Testis (tissue), 3 donors: ENCODE data around the gene GNG3. TPM values are rescaled to one million over a fixed set of nuclear protein-coding genes. Genes with fewer than 3 reads are reported as not detected.
"Not testable (repeated sequence)": the region's sequence is repeated elsewhere in the genome, so short reads cannot be mapped to it uniquely, and the experiment has no call there.

ENCODE experiments used
- DNase-seq: peaks from one replicate; pipeline ENCODE4 v3.0.0-alpha.2; 2019
- H3K27ac ChIP-seq, 2 donors: fragments of 200-600 bp; sonication (generic); one replicate each; pipeline ENCODE4 v1.5.1; 2019
- H3K27me3 ChIP-seq: fragments of 200-600 bp; sonication (generic); one replicate; pipeline ENCODE4 v1.5.1; 2019
- H3K36me3 ChIP-seq: fragments of 200-600 bp; sonication (generic); one replicate; pipeline ENCODE4 v1.5.1; 2017; ENCODE audit warnings: low read depth; ENCODE audit errors: missing control alignments
- H3K4me1 ChIP-seq: fragments of 200-600 bp; sonication (generic); one replicate; pipeline ENCODE4 v1.5.1; 2019
- H3K4me3 ChIP-seq, 2 donors: fragments of 200-600 bp; sonication (generic); one replicate each; pipeline ENCODE4 v1.5.1; 2017 to 2019
- H3K9me3 ChIP-seq: fragments of 200-600 bp; sonication (generic); one replicate; pipeline ENCODE4 v1.5.1; 2017
- POLR2A ChIP-seq: fragments of 450-650 bp; IDR thresholded peaks from one replicate; pipeline ENCODE4 v1.6.1; 2017; ENCODE audit warnings: antibody characterized with exemption, mild to moderate bottlenecking, moderate library complexity
- WGBS, 2 donors: methylation state at CpG; one replicate each; pipeline ENCODE4 v1.1.5; 2018; 5-methylcytosine and 5-hydroxymethylcytosine counted together
- intact Hi-C: fragments of 100-400 bp; cut with DNase I; formaldehyde crosslinking; loops from one replicate; pipeline ENCODE4 v1.15.1; 2023; ENCODE audit warnings: low total_unique reads
- polyA plus RNA-seq: library from polyadenylated mRNA; stranded (reverse); fragments of 350-450 nt; fragmentation: Illumina TruSeq; extraction: RNeasy Lipid Tissue Mini Kit (QIAGEN cat#74804); gene quantifications from one replicate; pipeline ENCODE4 v1.2.3, GENCODE V29; 2014; ENCODE audit warnings: low read depth, low replicate concordance; ENCODE audit not compliant: insufficient read depth
- total RNA-seq, 2 donors: library from RNA; depleted of rRNA; stranded (reverse); fragments of >200 nt; gene quantifications; one replicate each; pipeline ENCODE4 v1.2.3, GENCODE V29; 2016
- TF ChIP-seq, protein P1 (sequence below), 3 experiments: fragments of 450-650 bp in 2 of 3; fragments of 200-600 bp in 1 of 3; sonication (generic) in 1 of 3; IDR thresholded peaks; one replicate each; pipeline ENCODE4 v1.5.1; 2016 to 2019; ENCODE audit warnings: antibody characterized with exemption in 3 of 3, mild to moderate bottlenecking in 2 of 3, moderate library complexity in 1 of 3

The GNG3 gene
- total and polyA plus RNA-seq, 3 donors from 2014 or later = 2.0 to 11.1 (median 4.5) TPM

DNA sequence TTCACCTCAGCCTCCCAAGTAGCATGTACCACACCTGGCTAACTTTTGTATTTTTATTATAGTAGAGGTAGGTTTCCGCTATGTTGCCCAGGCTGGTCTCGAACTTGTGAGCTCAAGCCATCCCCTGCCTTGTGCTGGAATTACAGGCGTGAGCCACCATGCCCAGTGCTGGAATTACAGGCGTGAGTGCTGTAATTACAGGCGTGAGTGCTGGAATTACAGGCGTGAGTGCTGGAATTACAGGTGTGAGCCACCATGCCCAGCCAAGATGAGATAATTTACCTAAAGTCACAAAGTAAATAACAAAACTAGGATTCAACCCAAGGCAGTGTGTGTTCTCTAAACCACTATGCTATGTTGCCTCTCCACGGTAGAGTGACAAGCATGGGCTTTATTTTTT lies 25.0 kb upstream of the GNG3 start:
- Histone ChIP-seq H3K4me1 (peaks cover 16% of the 10 kb centered on the region), H3K9me3 (no peaks in the 10 kb centered on the region), H3K4me3 (no peak overlapping the region), H3K36me3 (no peaks in the 10 kb centered on the region), H3K27ac (no peak overlapping the region), H3K27me3 (no peaks in the 10 kb centered on the region)
- intact Hi-C loops = no loop called here
- WGBS, 2 donors = 91 to 93% methylated on average over 7 of the region's 7 CpGs
- TF ChIP-seq POLR2A = no peak
- TF ChIP-seq, protein P1, sequence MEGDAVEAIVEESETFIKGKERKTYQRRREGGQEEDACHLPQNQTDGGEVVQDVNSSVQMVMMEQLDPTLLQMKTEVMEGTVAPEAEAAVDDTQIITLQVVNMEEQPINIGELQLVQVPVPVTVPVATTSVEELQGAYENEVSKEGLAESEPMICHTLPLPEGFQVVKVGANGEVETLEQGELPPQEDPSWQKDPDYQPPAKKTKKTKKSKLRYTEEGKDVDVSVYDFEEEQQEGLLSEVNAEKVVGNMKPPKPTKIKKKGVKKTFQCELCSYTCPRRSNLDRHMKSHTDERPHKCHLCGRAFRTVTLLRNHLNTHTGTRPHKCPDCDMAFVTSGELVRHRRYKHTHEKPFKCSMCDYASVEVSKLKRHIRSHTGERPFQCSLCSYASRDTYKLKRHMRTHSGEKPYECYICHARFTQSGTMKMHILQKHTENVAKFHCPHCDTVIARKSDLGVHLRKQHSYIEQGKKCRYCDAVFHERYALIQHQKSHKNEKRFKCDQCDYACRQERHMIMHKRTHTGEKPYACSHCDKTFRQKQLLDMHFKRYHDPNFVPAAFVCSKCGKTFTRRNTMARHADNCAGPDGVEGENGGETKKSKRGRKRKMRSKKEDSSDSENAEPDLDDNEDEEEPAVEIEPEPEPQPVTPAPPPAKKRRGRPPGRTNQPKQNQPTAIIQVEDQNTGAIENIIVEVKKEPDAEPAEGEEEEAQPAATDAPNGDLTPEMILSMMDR (IDR thresholded peaks at IDR 0.05) = no peak
- DNase-seq = no peak

DNA sequence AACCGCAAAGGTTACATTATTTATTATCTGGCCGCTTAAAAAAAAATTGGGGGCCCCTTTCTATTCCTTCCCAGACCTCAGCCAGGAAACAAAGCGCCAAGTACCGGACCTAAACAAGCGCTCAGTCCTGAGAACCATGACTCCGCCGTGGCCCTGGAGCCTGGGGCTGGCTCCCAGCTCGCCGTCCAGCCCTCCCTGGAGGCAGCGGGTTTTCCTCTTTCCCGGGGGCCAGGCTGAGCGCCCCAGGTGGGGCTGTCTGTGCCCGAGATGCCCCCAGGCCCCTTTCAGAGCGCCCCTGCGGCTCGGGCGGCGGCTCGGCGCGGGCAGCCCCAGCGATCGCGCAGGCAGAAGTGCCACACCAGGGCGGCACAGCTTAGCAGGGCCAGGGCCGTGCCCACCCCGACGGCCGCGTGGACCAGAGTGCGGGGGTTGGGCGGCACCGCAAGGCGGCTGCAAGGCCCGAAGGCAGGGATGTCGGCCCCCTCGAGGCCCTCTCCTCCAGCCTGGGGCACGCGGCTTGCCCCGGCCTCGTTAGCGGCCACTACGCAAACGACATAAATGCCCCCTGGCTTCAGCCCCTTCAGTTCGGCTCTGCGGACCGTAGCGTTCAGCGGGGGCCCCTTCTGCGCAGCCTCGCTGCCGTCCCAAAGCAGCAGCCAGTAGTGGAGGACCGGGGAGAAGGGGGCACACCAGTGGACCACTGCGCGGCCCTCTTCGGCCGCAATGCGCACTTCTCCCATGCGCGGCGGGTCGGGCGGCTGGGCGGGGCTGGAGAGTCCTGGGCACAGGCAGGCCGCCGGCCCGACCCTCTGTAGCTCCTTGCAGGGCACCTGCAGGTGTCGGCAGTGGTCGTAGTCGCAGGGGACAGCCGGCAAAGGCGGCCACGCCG lies 19.7 kb upstream of the GNG3 start:
- peaks cover 19% of the 10 kb centered on the region for H3K4me1 ChIP-seq
- no peak for DNase-seq
- 38 to 66% methylated on average over 17 to 63 of the region's 74 CpGs for WGBS, 2 donors
- no peaks in the 10 kb centered on the region for H3K9me3 ChIP-seq
- TF ChIP-seq, protein P1 (IDR thresholded peaks at IDR 0.05) = no peak
- no peak for TF ChIP-seq POLR2A
- no peaks in the 10 kb centered on the region for H3K36me3 ChIP-seq
- intact Hi-C loops = no loop called here
- no peaks in the 10 kb centered on the region for H3K27me3 ChIP-seq
- H3K27ac ChIP-seq = peak overlapping the region; percentile 44 to 61
- peak overlapping the region; percentile 17 to 34 for H3K4me3 ChIP-seq

DNA sequence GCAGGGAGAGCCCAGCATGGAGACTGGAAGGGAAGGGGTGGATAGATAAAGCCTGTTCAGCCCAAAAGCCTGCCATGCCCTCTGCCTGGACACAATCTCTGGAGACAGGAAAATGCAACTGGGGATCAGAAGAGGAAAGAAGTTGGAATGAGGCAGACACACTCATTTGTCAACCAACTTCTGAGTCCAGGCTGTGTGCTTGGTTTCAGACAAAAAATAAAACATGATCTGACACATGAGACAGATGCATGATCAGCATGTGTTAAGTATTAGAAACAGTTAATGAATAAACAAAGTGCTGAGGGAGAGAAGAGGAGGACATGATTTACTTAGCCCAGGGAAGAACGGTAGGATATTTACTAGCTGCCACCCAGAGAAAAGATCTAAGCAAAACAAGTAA lies 19.0 kb upstream of the GNG3 start:
- H3K4me3 ChIP-seq = peak overlapping the region; percentile 17 to 34
- peak overlapping the region; percentile 44 to 61 for H3K27ac ChIP-seq
- intact Hi-C loops = no loop called here

DNA sequence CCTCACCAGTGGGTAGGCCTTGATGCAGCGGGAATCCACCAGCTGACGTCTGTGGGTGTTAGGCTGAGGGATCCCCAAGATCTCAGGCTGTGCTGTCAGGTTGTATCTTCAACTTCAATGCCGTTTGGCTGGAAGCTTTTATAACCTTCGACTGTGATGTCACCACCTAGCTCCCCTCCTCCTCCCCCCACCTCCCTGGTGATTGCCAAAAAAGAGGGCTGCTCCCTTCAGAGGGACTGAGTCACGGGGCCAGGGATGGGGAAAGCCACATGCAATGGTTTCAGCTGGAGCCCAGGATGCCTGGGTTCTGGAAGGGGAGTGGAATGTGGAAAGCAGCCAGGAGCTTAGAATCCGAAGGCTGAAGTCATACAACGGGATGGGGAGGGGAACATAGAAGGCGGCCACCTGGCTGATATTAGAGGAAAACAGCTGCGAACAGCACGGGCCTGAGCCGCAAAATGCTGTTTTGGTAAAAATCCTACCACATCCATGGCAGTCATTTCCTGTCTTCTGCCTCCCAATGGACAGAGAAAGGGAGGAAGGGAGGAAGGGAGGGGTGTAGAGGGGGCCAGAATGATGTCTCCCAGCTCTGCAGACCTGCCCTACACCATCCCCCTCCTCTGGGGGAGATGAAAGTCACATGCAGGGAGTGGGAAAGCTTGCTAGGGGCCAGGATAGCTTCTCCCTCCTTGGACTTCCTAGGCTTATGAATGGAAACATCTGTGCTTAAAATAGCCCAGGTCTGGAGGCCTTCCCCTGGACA lies 17.9 kb upstream of the GNG3 start, which contains the start of gene LRRN4CL:
TSS of gene LRRN4CL (minus strand) at position 110 of the 763 bp plus-strand sequence. CDS start 1,022 bp downstream, outside the sequence.
- Histone ChIP-seq H3K9me3 (no peaks in the 10 kb centered on the region), H3K27me3 (no peaks in the 10 kb centered on the region), H3K4me1 (peaks cover 19% of the 10 kb centered on the region), H3K36me3 (no peaks in the 10 kb centered on the region), H3K4me3 (peak within 1 kb of the TSS; percentile 17 to 34), H3K27ac (peak within 1 kb of the TSS; percentile 44 to 63)
- 35 to 45% methylated on average over 11 of the region's 11 CpGs for WGBS, 2 donors
- intact Hi-C loops = no loop called here
- no peak for TF ChIP-seq POLR2A
- TF ChIP-seq, protein P1 (IDR thresholded peaks at IDR 0.05) = no peak
- peak; percentile 75 for DNase-seq

More for the DNA sequence above, 19.0 kb upstream of the GNG3 start:
- Histone ChIP-seq H3K9me3 (no peaks in the 10 kb centered on the region), H3K4me1 (peaks cover 19% of the 10 kb centered on the region), H3K36me3 (no peaks in the 10 kb centered on the region), H3K27me3 (no peaks in the 10 kb centered on the region)
- TF ChIP-seq POLR2A = no peak
- TF ChIP-seq, protein P1 (IDR thresholded peaks at IDR 0.05) = no peak
- no peak for DNase-seq
- WGBS, 2 donors = 25 to 28% methylated on average over 1 of the region's 1 CpG

DNA sequence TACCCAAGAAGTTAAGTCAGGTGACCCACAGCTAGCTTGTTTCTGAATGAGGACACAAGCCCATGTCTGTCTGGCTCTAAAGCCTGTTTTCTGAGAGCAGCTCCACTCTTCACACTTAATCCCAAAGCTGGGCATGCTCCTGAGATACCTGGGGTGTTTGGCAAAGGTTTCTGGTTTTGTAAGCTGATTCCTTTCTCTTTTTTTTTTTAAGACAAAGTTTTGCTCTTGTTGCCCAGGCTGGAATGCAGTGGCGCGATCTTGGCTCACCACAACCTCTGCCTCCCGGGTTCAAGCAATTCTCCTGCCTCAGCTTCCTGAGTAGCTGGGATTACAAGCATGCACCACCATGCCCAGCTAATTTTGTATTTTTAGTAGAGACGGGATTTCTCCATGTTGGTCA lies 13.9 kb upstream of the GNG3 start:
- H3K9me3 ChIP-seq, H3K27ac ChIP-seq, intact Hi-C loops, H3K4me3 ChIP-seq, H3K27me3 ChIP-seq, DNase-seq, H3K36me3 ChIP-seq: not testable (repeated sequence)
- H3K4me1 ChIP-seq = peaks cover 14% of the 10 kb centered on the region
- WGBS, 2 donors = 72 to 78% methylated on average over 4 of the region's 4 CpGs
